HUES48 (cell line): ENCODE measurements around the gene ANO4.
"Not testable (repeated sequence)": the region's sequence is repeated elsewhere in the genome, so short reads cannot be mapped to it uniquely, and the experiment has no call there.

Experiments
- H3K27ac ChIP-seq: one replicate; pipeline ENCODE4 v1.7.0; 2013; ENCODE audit warnings: low read depth, low read length, inconsistent platforms
- H3K27me3 ChIP-seq: 2 replicates; pipeline ENCODE4 v1.6.1; 2013; ENCODE audit warnings: mild to moderate bottlenecking, low read length; ENCODE audit not compliant: control insufficient read depth, insufficient read depth
- H3K36me3 ChIP-seq: 2 replicates; pipeline ENCODE4 v1.6.1; 2013; ENCODE audit warnings: low read length; ENCODE audit not compliant: control insufficient read depth, insufficient read depth
- H3K4me1 ChIP-seq: 2 replicates; pipeline ENCODE4 v1.6.1; 2013; ENCODE audit warnings: mild to moderate bottlenecking, low read length; ENCODE audit not compliant: control insufficient read depth, insufficient read depth
- H3K4me3 ChIP-seq: 2 replicates; pipeline ENCODE4 v1.5.1; 2013; ENCODE audit warnings: mild to moderate bottlenecking, low read depth, low read length
- H3K9ac ChIP-seq: 2 replicates; pipeline ENCODE4 v1.6.1; 2013; ENCODE audit warnings: mild to moderate bottlenecking, low read depth, low read length, moderate library complexity
- H3K9me3 ChIP-seq: 2 replicates; pipeline ENCODE4 v1.6.1; 2013; ENCODE audit warnings: low read length; ENCODE audit not compliant: control insufficient read depth, insufficient read depth

The ANO4 gene

GRCh38 chr12:101087920-101088319 lies 293.3 kb downstream of the ANO4 start:
- H3K9ac ChIP-seq = no peak overlapping the region
- no peaks in the 10 kb centered on the region for H3K36me3 ChIP-seq
- H3K4me3 ChIP-seq = no peak overlapping the region
- no peaks in the 10 kb centered on the region for H3K27me3 ChIP-seq
- no peaks in the 10 kb centered on the region for H3K9me3 ChIP-seq
- peaks cover 4% of the 10 kb centered on the region; the same call in 1 of the 2 replicates for H3K4me1 ChIP-seq
- H3K27ac ChIP-seq = peak overlapping the region; percentile 26

GRCh38 chr12:101089271-101089670 lies 294.7 kb downstream of the ANO4 start:
- Histone ChIP-seq H3K36me3 (no peaks in the 10 kb centered on the region), H3K9ac (no peak overlapping the region), H3K9me3 (no peaks in the 10 kb centered on the region), H3K27me3 (no peaks in the 10 kb centered on the region), H3K4me3 (no peak overlapping the region), H3K27ac (no peak overlapping the region), H3K4me1 (peaks cover 4% of the 10 kb centered on the region; the same call in 1 of the 2 replicates)

DNA sequence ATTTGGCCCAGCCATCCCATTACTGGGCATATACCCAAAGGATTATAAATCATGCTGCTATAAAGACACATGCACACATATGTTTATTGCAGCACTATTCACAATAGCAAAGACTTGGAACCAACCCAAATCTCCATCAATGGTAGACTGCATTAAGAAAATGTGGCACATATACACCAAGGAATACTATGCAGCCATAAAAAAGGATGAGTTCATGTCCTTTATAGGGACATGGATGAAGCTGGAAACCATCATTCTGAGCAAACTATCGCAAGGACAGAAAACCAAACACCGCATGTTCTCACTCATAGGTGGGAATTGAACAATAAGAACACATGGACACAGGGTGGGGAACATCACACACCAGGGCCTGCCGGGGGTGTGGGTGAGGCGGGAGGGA lies 295.6 kb downstream of the ANO4 start:
- not testable (repeated sequence) for H3K27ac ChIP-seq

DNA sequence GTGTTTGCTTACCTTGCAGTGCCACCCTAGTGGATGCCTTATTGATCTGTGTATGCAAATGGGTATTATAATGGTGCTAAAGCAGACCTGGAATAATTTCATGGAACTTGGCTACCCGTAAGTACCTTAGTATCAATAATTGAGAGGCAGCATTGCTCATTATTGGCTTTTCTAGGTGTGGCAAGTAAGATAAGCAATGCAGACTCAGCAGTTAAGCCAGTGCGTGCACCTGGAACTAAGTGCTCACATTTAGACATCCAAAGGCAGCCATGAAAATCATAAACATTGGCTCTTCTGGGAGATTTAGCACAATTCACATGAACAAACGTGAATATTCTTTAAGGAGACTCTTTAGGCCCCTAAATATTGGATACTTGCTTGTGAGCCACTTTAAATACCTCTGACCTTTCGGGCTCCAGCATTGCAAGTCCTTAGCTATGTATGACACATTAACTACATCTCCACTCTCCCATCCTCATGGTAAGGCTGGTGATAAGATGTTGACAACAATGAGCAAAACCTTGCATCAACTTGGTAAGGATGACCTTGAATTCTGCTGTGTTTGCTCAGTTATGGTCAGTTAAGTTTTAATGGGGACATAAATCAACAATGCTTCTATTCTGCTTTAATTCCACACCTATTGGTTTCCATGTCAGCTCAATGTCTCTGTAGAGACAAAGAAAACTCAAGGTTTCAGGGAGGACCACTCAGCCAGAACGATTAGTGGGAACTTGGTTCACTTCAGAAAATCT lies 303.4 kb downstream of the ANO4 start:
- H3K9ac ChIP-seq = no peak overlapping the region
- no peaks in the 10 kb centered on the region for H3K9me3 ChIP-seq
- H3K4me3 ChIP-seq = no peak overlapping the region
- no peaks in the 10 kb centered on the region for H3K4me1 ChIP-seq
- no peak overlapping the region for H3K27ac ChIP-seq
- no peaks in the 10 kb centered on the region for H3K27me3 ChIP-seq
- no peaks in the 10 kb centered on the region for H3K36me3 ChIP-seq

More for the DNA sequence above, 295.6 kb downstream of the ANO4 start:
- H3K9me3 ChIP-seq, H3K36me3 ChIP-seq, H3K4me3 ChIP-seq, H3K9ac ChIP-seq, H3K4me1 ChIP-seq, H3K27me3 ChIP-seq: not testable (repeated sequence)

GRCh38 chr12:101107032-101107763 lies 312.6 kb downstream of the ANO4 start:
- Histone ChIP-seq H3K9ac (no peak overlapping the region), H3K27me3 (no peaks in the 10 kb centered on the region), H3K36me3 (no peaks in the 10 kb centered on the region), H3K4me1 (no peaks in the 10 kb centered on the region), H3K4me3 (no peak overlapping the region), H3K9me3 (no peaks in the 10 kb centered on the region), H3K27ac (no peak overlapping the region)

DNA sequence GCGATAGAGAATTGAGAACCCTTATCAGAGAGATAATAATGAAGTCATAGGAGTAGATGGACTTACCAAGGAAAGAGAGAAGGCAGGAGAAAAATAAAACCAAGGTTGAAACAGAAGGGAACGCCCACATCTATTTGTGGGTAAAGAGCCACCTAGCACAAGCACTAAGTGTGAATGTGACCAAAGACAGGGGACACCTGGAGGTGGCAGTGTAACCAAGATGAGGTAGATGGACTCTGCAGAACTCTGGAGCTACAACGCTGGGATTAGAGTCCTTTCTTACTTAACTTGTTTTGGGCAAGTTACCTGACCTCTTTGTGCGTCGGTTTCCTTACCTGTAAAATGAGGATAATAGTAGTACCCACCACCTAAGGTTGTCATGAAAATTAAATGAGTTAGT lies 313.6 kb downstream of the ANO4 start:
- Histone ChIP-seq H3K9ac (no peak overlapping the region), H3K4me1 (no peaks in the 10 kb centered on the region), H3K27me3 (no peaks in the 10 kb centered on the region), H3K9me3 (no peaks in the 10 kb centered on the region), H3K4me3 (no peak overlapping the region), H3K27ac (no peak overlapping the region), H3K36me3 (no peaks in the 10 kb centered on the region)

- H3K4me1 ChIP-seq = no peaks in the 10 kb centered on the region
- H3K9me3 ChIP-seq = no peaks in the 10 kb centered on the region
- H3K4me3 ChIP-seq = no peak overlapping the region
- H3K36me3 ChIP-seq = no peaks in the 10 kb centered on the region
- no peak overlapping the region for H3K9ac ChIP-seq
- H3K27ac ChIP-seq = no peak overlapping the region
- no peaks in the 10 kb centered on the region for H3K27me3 ChIP-seq
These were observed 316.3 kb downstream of the ANO4 start for GRCh38 chr12:101110866-101111265.

GRCh38 chr12:101111441-101111840 lies 316.9 kb downstream of the ANO4 start:
- no peak overlapping the region for H3K9ac ChIP-seq

GRCh38 chr12:101115326-101115725 lies 320.8 kb downstream of the ANO4 start:
- H3K36me3 ChIP-seq = no peaks in the 10 kb centered on the region
- no peak overlapping the region for H3K9ac ChIP-seq
- H3K4me1 ChIP-seq = no peaks in the 10 kb centered on the region
- H3K27ac ChIP-seq = no peak overlapping the region
- no peaks in the 10 kb centered on the region for H3K9me3 ChIP-seq
- H3K4me3 ChIP-seq = no peak overlapping the region
- no peaks in the 10 kb centered on the region for H3K27me3 ChIP-seq

More at GRCh38 chr12:101111441-101111840, 316.9 kb downstream of the ANO4 start:
- Histone ChIP-seq H3K27me3 (no peaks in the 10 kb centered on the region), H3K36me3 (no peaks in the 10 kb centered on the region), H3K9me3 (no peaks in the 10 kb centered on the region), H3K4me3 (no peak overlapping the region), H3K27ac (no peak overlapping the region), H3K4me1 (no peaks in the 10 kb centered on the region)

GRCh38 chr12:101116911-101117310 lies 322.3 kb downstream of the ANO4 start:
- Histone ChIP-seq H3K9me3 (no peaks in the 10 kb centered on the region), H3K4me3 (no peak overlapping the region), H3K36me3 (no peaks in the 10 kb centered on the region), H3K9ac (no peak overlapping the region), H3K27ac (no peak overlapping the region), H3K4me1 (no peaks in the 10 kb centered on the region), H3K27me3 (no peaks in the 10 kb centered on the region)

GRCh38 chr12:101117842-101118241 lies 323.3 kb downstream of the ANO4 start:
- H3K36me3 ChIP-seq = no peaks in the 10 kb centered on the region

More at GRCh38 chr12:101117842-101118241, 323.3 kb downstream of the ANO4 start:
- H3K9me3 ChIP-seq = no peaks in the 10 kb centered on the region
- no peaks in the 10 kb centered on the region for H3K27me3 ChIP-seq
- no peaks in the 10 kb centered on the region for H3K4me1 ChIP-seq
- no peak overlapping the region for H3K4me3 ChIP-seq
- no peak overlapping the region for H3K27ac ChIP-seq
- H3K9ac ChIP-seq = no peak overlapping the region
